NT2/D1 (cell line): Measurements from ENCODE around the gene CYBA.

Experiments
- DNase-seq: peaks from one replicate; pipeline ENCODE4 v3.0.0-alpha.2; 2011; ENCODE audit warnings: low read depth, low spot score
- H3K27me3 ChIP-seq: 2 replicates; pipeline ENCODE4 v1.6.0; 2011; ENCODE audit warnings: mild to moderate bottlenecking; ENCODE audit not compliant: insufficient read length, insufficient read depth
- H3K36me3 ChIP-seq: 2 replicates; pipeline ENCODE4 v1.6.1; 2011; ENCODE audit warnings: mild to moderate bottlenecking, low read length, mixed read lengths; ENCODE audit not compliant: insufficient read depth, insufficient read length
- H3K4me1 ChIP-seq: 2 replicates; pipeline ENCODE4 v1.5.1; 2011; ENCODE audit not compliant: insufficient read depth, insufficient read length
- H3K4me3 ChIP-seq: 2 replicates; pipeline ENCODE4 v1.5.1; 2011; ENCODE audit warnings: low read depth; ENCODE audit not compliant: insufficient read length
- H3K9ac ChIP-seq: 2 replicates; pipeline ENCODE4 v1.6.0; 2011; ENCODE audit warnings: low read depth; ENCODE audit not compliant: insufficient read length
- H3K9me3 ChIP-seq: 2 replicates; pipeline ENCODE4 v1.5.1; 2011; ENCODE audit warnings: mild to moderate bottlenecking, low read length; ENCODE audit not compliant: insufficient read depth
- SUZ12 ChIP-seq: IDR thresholded peaks from 2 replicates; pipeline ENCODE4 v1.6.1; 2011; ENCODE audit not compliant: insufficient read length, insufficient read depth; ENCODE audit errors: extremely low read depth
- YY1 ChIP-seq: IDR thresholded peaks from 2 replicates; pipeline ENCODE4 v1.6.1; 2011; ENCODE audit not compliant: insufficient read length, insufficient read depth
- ZNF274 ChIP-seq: IDR thresholded peaks from 2 replicates; pipeline ENCODE4 v1.6.1; 2011; ENCODE audit warnings: mild to moderate bottlenecking, low read depth, low read length

Gene CYBA

DNA sequence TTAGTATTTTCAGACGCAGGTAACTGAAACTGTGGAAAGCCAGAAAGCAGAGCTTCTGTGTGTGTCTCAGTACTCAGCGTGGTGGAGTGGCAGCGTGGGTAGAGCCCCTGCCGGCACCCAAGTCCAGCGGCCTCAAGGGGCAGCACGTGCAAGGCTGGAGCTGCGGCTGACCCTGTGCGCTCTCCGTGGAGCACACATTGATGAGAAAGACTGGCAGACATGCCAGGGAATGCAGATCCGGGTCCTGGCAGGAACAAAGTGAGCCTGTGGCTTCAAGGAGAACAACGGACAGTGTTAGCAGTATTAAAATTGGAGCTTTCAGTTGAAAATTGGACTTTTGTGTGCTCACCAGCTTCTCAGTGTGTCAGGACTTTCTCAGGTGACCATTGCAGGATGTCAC is 57.4 kb downstream of the CYBA start:
- H3K4me3 ChIP-seq: no peak overlapping the region
- peaks cover 2% of the 10 kb centered on the region for H3K4me1 ChIP-seq
- no peaks in the 10 kb centered on the region for H3K9me3 ChIP-seq
- H3K27me3 ChIP-seq: no peaks in the 10 kb centered on the region
- peaks cover 66% of the 10 kb centered on the region for H3K36me3 ChIP-seq
- TF ChIP-seq YY1: no peak
- no peak for TF ChIP-seq SUZ12
- TF ChIP-seq ZNF274: no peak
- DNase-seq: no peak
- no peak overlapping the region for H3K9ac ChIP-seq
